A549 (cell line): ENCODE measurements around the gene GAK. TPM values are rescaled to one million over a fixed set of nuclear protein-coding genes. Genes with fewer than 3 reads are reported as not detected.

ENCODE experiments used
- ATAC-seq, 2 experiments: fragments of 200-7000 bp in 1 of 2; fragments of >200 bp in 1 of 2; cut with Nextera tagmentation in 1 of 2; cut with Tn5 transposase in 1 of 2; 3 replicates each; pipeline versions ENCODE4 v1.8.0 to v1.9.1; 2018 to 2020; ENCODE audit warnings: mild to moderate bottlenecking in 1 of 2, moderate library complexity in 1 of 2
- CTCF ChIA-PET: fragments of 300-600 bp; sonication (Branson Sonifier 250); formaldehyde crosslinking; extraction: SDS; loops from one replicate; lab custom pipeline; 2021; ENCODE audit warnings: antibody characterized with exemption, inconsistent platforms; lab: Yijun Ruan, JAX
- POLR2A ChIA-PET: fragments of 350-600 bp; formaldehyde crosslinking; extraction: SDS; loops from one replicate; lab custom pipeline; 2021; ENCODE audit warnings: antibody characterized with exemption, inconsistent platforms; lab: Yijun Ruan, JAX
- DNase-seq, 2 experiments: peaks; one replicate each; pipeline versions ENCODE4 v3.0.0 to v3.0.0-alpha.2; 2011 to 2016; ENCODE audit warnings: low read depth in 1 of 2, low spot score in 1 of 2
- FAIRE-seq: peaks from 2 replicates; lab custom pipeline; 2011; peaks lifted over from hg19 to GRCh38; lab: Jason Lieb, UNC
- H3K27ac ChIP-seq, 2 experiments: fragments of >200 bp; sonication (Bioruptor Twin); formaldehyde crosslinking; 3 replicates each; pipeline ENCODE4 v1.5.1; 2016 to 2017
- H3K4me1 ChIP-seq: fragments of >200 bp; sonication (Bioruptor Twin); formaldehyde crosslinking; 3 replicates; pipeline ENCODE4 v1.6.1; 2016
- H3K4me2 ChIP-seq: fragments of >200 bp; sonication (Bioruptor Twin); formaldehyde crosslinking; 3 replicates; pipeline ENCODE4 v1.6.1; 2016
- H3K4me3 ChIP-seq: fragments of >200 bp; sonication (Bioruptor Twin); formaldehyde crosslinking; 3 replicates; pipeline ENCODE4 v1.5.1; 2016
- H3K9me3 ChIP-seq: fragments of >200 bp; sonication (Bioruptor Twin); formaldehyde crosslinking; 3 replicates; pipeline ENCODE4 v1.6.1; 2016
- CBX8 ChIP-seq: fragments of 200-600 bp; sonication (generic); IDR thresholded peaks from 2 replicates; pipeline ENCODE4 v1.6.1; 2016
- EP300 ChIP-seq, 2 experiments: fragments of >200 bp; sonication (Bioruptor Twin); formaldehyde crosslinking; IDR thresholded peaks; 2 replicates in 1 of 2; 3 replicates in 1 of 2; pipeline ENCODE4 v1.6.1; 2016 to 2017
- FOSB ChIP-seq: fragments of 250-450 bp; sonication (Bioruptor Pico); IDR thresholded peaks from 2 replicates; pipeline ENCODE4 v1.5.0; 2020; ENCODE audit warnings: mild to moderate bottlenecking, moderate library complexity
- FOXS1 ChIP-seq: fragments of 250-450 bp; sonication (Bioruptor Pico); IDR thresholded peaks from 2 replicates; pipeline ENCODE4 v1.5.0; 2020; ENCODE audit warnings: mild to moderate bottlenecking, moderate library complexity
- GATA3 ChIP-seq: IDR thresholded peaks from 2 replicates; pipeline ENCODE4 v1.6.1; 2012; ENCODE audit warnings: borderline replicate concordance
- HDAC2 ChIP-seq: fragments of 200-600 bp; sonication (generic); IDR thresholded peaks from 2 replicates; pipeline ENCODE4 v1.6.1; 2016
- HES2 ChIP-seq: fragments of >200 bp; sonication (Bioruptor Twin); formaldehyde crosslinking; IDR thresholded peaks from 2 replicates; pipeline ENCODE4 v1.6.1; 2016
- HOXB5 ChIP-seq: fragments of 250-450 bp; sonication (Bioruptor Pico); IDR thresholded peaks from 2 replicates; pipeline ENCODE4 v1.5.0; 2020; ENCODE audit warnings: mild to moderate bottlenecking, moderate library complexity
- JUN ChIP-seq, 2 experiments: fragments of >200 bp; sonication (Bioruptor Twin); formaldehyde crosslinking; IDR thresholded peaks; 2 replicates in 1 of 2; 3 replicates in 1 of 2; pipeline ENCODE4 v1.6.1; 2016 to 2017
- MAFK ChIP-seq: fragments of 450-650 bp; IDR thresholded peaks from 2 replicates; pipeline ENCODE4 v1.6.1; 2014; ENCODE audit not compliant: partially characterized antibody
- MAX ChIP-seq: IDR thresholded peaks from 2 replicates; pipeline ENCODE4 v1.6.1; 2012
- NPAS2 ChIP-seq: fragments of 250-450 bp; sonication (Bioruptor Pico); IDR thresholded peaks from 2 replicates; pipeline ENCODE4 v1.8.0; 2022; ENCODE audit warnings: mild to moderate bottlenecking, moderate library complexity, borderline replicate concordance
- PHF8 ChIP-seq: fragments of 200-600 bp; sonication (generic); IDR thresholded peaks from 2 replicates; pipeline ENCODE4 v1.6.1; 2016; ENCODE audit warnings: low read depth, mild to moderate bottlenecking, antibody characterized with exemption, moderate library complexity, borderline replicate concordance
- POLR2A ChIP-seq: IDR thresholded peaks from 2 replicates; pipeline ENCODE4 v1.6.1; 2012; ENCODE audit warnings: mild to moderate bottlenecking, low read length
- SMC3 ChIP-seq: fragments of >200 bp; sonication (Bioruptor Twin); formaldehyde crosslinking; IDR thresholded peaks from 3 replicates; pipeline ENCODE4 v1.6.1; 2018; ENCODE audit warnings: inconsistent platforms
- WGBS: methylation state at CpG from one replicate; pipeline ENCODE4 v1.1.6; 2017; ENCODE audit errors: missing lambda C conversion rate; 5-methylcytosine and 5-hydroxymethylcytosine counted together
- polyA plus RNA-seq, 4 experiments: library from polyadenylated mRNA; depleted of rRNA in 3 of 4; stranded (reverse); fragments of >200 nt; fragmentation: RNase III in 1 of 4; extraction: RNeasy Plus Mini Kit Qiagen cat#74134 plus additional on column Dnase treatment in 1 of 4; gene quantifications; 2 replicates in 3 of 4; 3 replicates in 1 of 4; pipeline ENCODE4 v1.2.3, GENCODE V29; 2011 to 2017
- TF ChIP-seq, protein P1 (sequence below): IDR thresholded peaks from 2 replicates; pipeline ENCODE4 v1.6.1; 2012; ENCODE audit warnings: low read depth, borderline replicate concordance
- TF ChIP-seq, protein P2 (sequence below): fragments of 250-450 bp; sonication (Bioruptor Pico); IDR thresholded peaks from 2 replicates; pipeline ENCODE4 v1.5.0; 2021; ENCODE audit warnings: mild to moderate bottlenecking, moderate library complexity, borderline replicate concordance
- TF ChIP-seq, protein P3 (sequence below): fragments of 200-600 bp; sonication (generic); IDR thresholded peaks from 2 replicates; pipeline ENCODE4 v1.6.1; 2016; ENCODE audit warnings: antibody characterized with exemption, mild to moderate bottlenecking, moderate library complexity

The GAK gene
- polyA plus RNA-seq, 2 of the 4 experiments (the other 2 are of a cell fraction) = 13.8 to 34.3 TPM

DNA sequence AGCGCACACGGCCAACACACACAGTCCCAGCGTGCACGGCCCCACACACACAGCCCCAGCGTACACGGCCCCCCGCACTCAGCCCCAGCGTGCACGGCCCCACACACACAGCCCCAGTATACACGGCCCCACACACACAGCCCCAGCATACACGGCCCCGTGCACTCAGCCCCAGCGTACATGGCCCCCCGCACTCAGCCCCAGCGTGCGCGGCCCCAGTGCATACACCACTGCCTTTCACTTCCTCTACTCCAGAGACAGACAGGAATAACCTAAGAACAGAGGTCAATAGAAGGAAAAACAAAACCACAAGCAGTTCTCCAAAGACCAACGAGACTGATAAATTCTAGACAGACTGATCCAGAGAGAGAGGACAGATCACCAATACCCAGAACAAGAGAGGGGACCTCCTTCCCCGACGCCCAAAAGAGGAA is 17.1 kb downstream of the GAK start:
- no peak overlapping the region for H3K4me2 ChIP-seq
- H3K4me3 ChIP-seq = no peak overlapping the region
- H3K27ac ChIP-seq = no peak overlapping the region
- TF ChIP-seq HES2 = no peak
- TF ChIP-seq MAX = no peak
- TF ChIP-seq HOXB5 (CRISPR knock-in tag) = no peak
- TF ChIP-seq MAFK = no peak
- TF ChIP-seq, protein P1, sequence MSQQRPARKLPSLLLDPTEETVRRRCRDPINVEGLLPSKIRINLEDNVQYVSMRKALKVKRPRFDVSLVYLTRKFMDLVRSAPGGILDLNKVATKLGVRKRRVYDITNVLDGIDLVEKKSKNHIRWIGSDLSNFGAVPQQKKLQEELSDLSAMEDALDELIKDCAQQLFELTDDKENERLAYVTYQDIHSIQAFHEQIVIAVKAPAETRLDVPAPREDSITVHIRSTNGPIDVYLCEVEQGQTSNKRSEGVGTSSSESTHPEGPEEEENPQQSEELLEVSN = no peak
- no peak for TF ChIP-seq POLR2A
- TF ChIP-seq NPAS2 (CRISPR knock-in tag) = no peak
- TF ChIP-seq CBX8 = no peak
- no peak for TF ChIP-seq SMC3
- no peak for TF ChIP-seq FOXS1
- TF ChIP-seq, all 56 proteins: peak for 0
- CTCF ChIA-PET = no interaction called here
- WGBS = 86% methylated on average over 7 of the region's 20 CpGs
- DNase-seq (no peak), FAIRE-seq (no peak), ATAC-seq (no peak)
- POLR2A ChIA-PET = no interaction called here
- no peaks in the 10 kb centered on the region for H3K4me1 ChIP-seq
- no peaks in the 10 kb centered on the region for H3K9me3 ChIP-seq

- 90% methylated on average over 4 of the region's 21 CpGs for WGBS
- no peaks in the 10 kb centered on the region for H3K9me3 ChIP-seq
- H3K4me1 ChIP-seq = no peaks in the 10 kb centered on the region
- ATAC-seq (no peak), DNase-seq (no peak), FAIRE-seq (no peak)
- CTCF ChIA-PET = no interaction called here
- no peak for TF ChIP-seq HOXB5 (CRISPR knock-in tag)
- TF ChIP-seq HDAC2 = no peak
- TF ChIP-seq, protein P2, sequence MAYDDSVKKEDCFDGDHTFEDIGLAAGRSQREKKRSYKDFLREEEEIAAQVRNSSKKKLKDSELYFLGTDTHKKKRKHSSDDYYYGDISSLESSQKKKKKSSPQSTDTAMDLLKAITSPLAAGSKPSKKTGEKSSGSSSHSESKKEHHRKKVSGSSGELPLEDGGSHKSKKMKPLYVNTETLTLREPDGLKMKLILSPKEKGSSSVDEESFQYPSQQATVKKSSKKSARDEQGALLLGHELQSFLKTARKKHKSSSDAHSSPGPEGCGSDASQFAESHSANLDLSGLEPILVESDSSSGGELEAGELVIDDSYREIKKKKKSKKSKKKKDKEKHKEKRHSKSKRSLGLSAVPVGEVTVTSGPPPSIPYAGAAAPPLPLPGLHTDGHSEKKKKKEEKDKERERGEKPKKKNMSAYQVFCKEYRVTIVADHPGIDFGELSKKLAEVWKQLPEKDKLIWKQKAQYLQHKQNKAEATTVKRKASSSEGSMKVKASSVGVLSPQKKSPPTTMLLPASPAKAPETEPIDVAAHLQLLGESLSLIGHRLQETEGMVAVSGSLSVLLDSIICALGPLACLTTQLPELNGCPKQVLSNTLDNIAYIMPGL (CRISPR knock-in tag) = no peak
- no peak overlapping the region for H3K4me2 ChIP-seq
- POLR2A ChIA-PET = no interaction called here
- no peak overlapping the region for H3K27ac ChIP-seq
- H3K4me3 ChIP-seq = no peak overlapping the region
Measured at GRCh38 chr4:914531-914930, 17.6 kb downstream of the GAK start.

DNA sequence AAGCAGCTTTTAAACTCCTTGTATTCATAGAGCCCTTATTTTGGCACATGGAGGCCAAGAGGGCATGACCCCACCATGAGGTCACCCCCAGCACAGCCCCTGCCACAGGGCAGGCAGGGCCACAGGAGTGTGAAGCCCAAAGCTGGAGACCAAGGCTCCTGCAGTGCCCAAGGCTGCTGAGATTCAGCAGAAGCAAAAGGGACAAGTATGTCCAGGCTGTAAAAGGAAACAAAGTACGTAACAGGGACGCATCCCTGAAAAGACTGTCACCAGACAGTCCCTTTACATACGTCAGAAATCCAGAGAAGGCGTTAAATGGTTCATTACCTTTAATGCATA is 18.9 kb downstream of the GAK start:
- Histone ChIP-seq H3K4me3 (no peak overlapping the region), H3K4me1 (no peaks in the 10 kb centered on the region), H3K4me2 (no peak overlapping the region), H3K27ac (no peak overlapping the region), H3K9me3 (no peaks in the 10 kb centered on the region)
- 90% methylated on average over 4 of the region's 4 CpGs for WGBS
- ATAC-seq (no peak), FAIRE-seq (no peak), DNase-seq (no peak)
- TF ChIP-seq GATA3 (no peak), SMC3 (no peak), PHF8 (no peak), JUN (IDR thresholded peaks at IDR 0.05) (no peak), HES2 (no peak), EP300 (IDR thresholded peaks at IDR 0.05) (no peak), FOSB (CRISPR knock-in tag) (no peak)
- TF ChIP-seq, protein P3, sequence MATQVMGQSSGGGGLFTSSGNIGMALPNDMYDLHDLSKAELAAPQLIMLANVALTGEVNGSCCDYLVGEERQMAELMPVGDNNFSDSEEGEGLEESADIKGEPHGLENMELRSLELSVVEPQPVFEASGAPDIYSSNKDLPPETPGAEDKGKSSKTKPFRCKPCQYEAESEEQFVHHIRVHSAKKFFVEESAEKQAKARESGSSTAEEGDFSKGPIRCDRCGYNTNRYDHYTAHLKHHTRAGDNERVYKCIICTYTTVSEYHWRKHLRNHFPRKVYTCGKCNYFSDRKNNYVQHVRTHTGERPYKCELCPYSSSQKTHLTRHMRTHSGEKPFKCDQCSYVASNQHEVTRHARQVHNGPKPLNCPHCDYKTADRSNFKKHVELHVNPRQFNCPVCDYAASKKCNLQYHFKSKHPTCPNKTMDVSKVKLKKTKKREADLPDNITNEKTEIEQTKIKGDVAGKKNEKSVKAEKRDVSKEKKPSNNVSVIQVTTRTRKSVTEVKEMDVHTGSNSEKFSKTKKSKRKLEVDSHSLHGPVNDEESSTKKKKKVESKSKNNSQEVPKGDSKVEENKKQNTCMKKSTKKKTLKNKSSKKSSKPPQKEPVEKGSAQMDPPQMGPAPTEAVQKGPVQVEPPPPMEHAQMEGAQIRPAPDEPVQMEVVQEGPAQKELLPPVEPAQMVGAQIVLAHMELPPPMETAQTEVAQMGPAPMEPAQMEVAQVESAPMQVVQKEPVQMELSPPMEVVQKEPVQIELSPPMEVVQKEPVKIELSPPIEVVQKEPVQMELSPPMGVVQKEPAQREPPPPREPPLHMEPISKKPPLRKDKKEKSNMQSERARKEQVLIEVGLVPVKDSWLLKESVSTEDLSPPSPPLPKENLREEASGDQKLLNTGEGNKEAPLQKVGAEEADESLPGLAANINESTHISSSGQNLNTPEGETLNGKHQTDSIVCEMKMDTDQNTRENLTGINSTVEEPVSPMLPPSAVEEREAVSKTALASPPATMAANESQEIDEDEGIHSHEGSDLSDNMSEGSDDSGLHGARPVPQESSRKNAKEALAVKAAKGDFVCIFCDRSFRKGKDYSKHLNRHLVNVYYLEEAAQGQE = no peak
- ChIA-PET POLR2A (no interaction called here), CTCF (no interaction called here)
